Right renal pelvis (tissue), 4 donors: ENCODE data around the gene NXPH4. TPM values are rescaled to one million over a fixed set of nuclear protein-coding genes. Genes with fewer than 3 reads are reported as not detected.

ENCODE experiments used
- DNase-seq, 4 donors: peaks; one replicate each; pipeline ENCODE4 v3.0.0-alpha.2; 2013; ENCODE audit warnings: low read depth in 4 of 4, low spot score in 3 of 4, missing footprints in 1 of 4
- polyA plus RNA-seq, 4 donors: library from polyadenylated mRNA; unstranded; fragments of 120-200 nt; gene quantifications; one replicate each; pipeline ENCODE4 v1.2.1, GENCODE V29; 2013; ENCODE audit not compliant: insufficient read length in 4 of 4

The NXPH4 gene
- polyA plus RNA-seq, 4 donors: 2.4 to 4.4 (median 3.1) TPM

DNA sequence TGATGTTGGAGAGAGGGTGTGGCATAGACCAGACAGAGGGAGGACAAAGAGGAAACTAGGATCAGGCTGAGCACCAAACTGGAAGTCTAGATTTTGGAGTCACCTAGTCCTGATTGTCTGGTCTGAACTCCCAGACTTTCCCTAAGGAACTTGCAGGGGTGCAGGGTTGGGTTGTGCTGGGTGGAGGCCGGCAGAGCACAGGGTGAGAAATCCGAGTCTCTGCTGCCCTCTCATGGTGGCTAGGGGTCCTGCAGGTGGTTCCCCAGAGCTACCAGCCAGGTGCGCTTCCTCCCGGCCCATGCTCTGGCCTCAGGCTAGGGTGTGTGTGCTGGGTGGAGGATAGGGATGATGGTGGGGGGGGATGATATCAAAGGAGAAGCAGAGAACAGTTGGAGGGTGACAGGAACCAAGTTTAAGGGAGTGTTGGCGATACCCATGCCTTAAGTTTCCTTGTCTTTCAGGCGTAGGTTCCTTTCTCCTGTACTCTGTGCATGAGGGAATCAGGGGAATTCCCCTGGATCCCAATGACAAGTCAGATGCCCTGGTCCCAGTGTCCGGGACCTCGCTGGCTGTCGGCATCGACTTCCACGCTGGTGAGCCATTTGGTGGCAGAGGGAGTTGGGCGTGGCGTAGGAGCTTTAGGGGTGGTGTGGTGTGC lies 33.5 kb upstream of the NXPH4 start:
- peak; percentile 31 to 53 (median 45) for DNase-seq

DNA sequence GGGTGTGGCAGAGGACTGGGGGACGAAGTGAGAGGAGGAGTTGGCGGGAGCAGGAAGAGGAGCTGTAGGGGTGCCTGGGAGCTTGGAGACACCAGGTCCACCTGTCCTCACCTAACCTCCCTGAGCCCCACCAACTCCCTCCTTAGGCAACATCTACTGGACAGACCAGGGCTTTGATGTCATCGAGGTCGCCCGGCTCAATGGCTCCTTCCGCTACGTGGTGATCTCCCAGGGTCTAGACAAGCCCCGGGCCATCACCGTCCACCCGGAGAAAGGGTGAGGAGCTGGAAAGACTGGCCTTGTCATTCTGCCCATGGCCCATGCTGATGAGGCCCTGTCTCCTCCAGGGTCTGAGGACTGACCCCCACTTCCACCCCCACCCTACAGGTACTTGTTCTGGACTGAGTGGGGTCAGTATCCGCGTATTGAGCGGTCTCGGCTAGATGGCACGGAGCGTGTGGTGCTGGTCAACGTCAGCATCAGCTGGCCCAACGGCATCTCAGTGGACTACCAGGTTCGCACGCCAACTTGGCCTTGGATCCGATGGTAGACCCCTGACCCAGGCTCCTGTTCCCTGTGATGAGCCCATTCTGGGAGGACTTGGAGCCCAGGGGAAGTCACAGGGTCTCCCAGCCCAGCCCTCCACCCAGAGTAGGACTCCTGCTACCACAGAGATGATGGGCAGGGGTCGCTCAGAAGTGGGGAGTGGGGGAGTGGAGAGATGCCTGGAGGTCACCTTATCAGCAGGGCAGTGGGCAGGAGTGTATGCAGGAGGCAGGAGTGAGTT lies 32.5 kb upstream of the NXPH4 start:
- DNase-seq: no peak

DNA sequence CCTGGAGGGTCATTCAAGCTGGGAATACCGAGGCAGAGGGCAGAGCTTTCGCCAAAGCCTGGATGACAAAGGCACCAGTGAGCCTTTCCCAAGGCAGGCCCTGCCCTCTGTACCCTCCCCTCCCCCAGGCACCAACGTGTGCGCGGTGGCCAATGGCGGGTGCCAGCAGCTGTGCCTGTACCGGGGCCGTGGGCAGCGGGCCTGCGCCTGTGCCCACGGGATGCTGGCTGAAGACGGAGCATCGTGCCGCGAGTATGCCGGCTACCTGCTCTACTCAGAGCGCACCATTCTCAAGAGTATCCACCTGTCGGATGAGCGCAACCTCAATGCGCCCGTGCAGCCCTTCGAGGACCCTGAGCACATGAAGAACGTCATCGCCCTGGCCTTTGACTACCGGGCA lies 31.2 kb upstream of the NXPH4 start:
- DNase-seq: no peak

DNA sequence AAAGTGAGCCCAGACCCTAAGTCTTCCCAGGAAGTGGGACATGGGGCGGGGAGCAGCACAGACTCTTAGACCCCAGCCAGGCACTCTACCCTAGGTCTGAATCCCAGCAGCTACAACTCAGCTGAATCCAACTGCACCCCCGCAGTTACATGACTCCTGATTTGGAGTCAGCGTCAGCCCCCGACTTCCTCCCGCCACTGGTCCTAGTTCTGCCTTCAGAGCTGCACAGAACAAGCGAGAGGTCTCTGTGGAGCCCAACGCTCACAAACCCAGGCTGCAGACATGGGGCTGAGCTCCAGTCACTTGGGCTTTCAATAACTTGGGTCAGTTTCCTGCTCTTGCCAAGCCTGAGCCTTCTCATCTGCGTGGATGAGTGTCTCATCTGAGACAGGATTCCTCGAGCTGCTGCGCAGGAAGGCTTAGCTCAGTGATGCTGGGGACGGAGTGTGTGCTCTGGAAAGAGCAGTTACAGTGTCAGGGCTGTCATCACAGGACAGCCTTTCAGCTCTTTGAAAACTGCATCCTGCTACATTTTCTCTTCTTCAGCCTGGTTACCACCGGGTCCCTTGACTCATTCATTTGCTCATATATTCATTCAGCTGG lies 30.6 kb upstream of the NXPH4 start:
- no peak for DNase-seq

DNA sequence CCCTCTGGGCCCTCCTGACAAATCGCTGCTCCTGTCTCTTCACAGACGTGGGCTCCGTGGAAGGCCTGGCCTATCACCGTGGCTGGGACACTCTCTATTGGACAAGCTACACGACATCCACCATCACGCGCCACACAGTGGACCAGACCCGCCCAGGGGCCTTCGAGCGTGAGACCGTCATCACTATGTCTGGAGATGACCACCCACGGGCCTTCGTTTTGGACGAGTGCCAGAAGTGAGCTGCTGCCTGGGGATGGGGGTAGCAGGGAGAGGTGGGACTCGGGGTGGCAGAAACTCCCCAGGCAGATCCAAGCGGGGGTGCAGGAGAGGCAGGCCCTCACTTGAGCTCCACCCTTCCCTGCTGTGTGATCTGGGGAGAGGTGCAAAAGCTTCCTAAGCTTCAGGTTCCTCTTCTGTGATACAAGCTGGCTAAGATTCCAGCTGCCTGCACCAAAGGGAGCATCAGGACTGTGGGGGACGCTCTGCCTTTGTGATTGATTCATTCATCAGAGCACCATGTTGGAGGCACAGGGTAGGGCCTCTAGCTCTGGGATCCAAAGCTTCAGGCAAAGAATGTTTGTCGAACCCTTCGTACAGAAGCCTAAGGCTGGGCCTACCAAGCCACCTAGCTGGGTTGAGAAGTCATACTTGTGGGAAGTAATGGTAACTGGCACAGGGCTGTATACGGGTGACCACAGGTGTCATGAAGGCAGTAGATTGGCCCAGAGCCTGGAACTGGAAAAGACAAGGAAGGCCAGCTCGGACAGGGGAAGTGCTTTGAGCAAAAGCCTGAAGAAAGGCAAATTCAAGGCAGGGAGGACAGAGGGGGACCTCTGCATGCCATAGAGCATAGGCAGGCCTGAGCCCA lies 29.1 kb upstream of the NXPH4 start:
- DNase-seq: no peak

DNA sequence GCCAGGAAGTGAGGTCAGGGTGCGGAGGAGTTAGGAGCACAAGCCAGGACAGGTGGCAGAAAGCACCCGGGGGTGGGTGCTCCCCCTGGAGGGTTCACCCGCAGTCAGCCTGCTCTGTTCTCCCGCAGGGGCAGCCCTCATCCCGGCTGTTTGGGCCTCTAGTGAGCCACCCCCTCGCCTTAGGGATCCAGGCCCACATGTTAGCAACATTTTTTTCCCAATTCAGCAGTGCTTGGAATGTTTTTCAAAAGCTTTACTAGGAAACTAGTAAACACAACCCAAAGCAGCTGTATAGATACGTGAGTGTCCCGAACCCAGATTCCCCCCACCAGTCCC lies 28.5 kb upstream of the NXPH4 start:
- DNase-seq: no peak

DNA sequence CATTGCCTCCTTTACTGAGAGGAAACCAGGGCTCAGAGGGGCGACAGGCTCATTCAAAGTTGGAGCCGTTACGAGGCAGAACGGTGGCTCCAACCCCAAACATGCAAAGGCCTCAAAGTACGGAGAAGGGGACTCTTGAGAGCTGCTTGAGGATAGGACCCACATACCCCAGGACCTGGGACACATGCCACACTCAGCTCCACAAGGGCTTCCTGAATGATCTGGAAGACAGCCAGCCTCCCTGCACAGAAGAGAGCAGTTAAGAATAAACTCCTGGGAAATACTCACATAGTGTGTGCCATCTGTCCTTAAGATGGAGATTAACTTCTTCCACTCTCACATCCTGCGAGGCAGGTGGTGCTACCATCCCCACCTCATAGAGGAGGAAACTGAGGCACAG lies 26.6 kb upstream of the NXPH4 start:
- no peak for DNase-seq

DNA sequence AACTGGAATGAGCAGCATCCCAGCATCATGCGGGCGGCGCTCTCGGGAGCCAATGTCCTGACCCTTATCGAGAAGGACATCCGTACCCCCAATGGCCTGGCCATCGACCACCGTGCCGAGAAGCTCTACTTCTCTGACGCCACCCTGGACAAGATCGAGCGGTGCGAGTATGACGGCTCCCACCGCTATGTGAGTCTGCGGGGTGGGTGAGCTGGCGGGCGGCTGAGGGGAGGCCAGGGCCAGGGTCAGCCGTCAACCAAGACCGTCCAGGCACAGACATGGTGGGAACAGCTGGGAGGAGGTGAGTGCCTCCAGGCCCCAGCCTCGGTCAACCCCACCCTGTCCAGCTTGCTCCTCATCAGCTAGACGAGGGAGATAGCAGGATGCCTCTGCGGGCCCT lies 25.8 kb upstream of the NXPH4 start:
- no peak for DNase-seq

DNA sequence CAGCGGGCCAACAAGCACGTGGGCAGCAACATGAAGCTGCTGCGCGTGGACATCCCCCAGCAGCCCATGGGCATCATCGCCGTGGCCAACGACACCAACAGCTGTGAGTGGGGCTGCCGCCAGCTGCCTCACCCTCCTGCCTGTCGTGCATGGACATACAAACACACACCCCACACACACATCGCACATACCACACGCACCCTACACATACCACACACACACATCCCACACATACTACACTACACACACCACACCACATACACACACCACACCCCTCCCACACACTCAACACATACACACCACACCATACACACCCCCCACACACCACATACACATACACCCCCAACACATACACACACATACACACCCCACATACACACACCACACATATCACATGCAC lies 25.2 kb upstream of the NXPH4 start:
- no peak for DNase-seq

DNA sequence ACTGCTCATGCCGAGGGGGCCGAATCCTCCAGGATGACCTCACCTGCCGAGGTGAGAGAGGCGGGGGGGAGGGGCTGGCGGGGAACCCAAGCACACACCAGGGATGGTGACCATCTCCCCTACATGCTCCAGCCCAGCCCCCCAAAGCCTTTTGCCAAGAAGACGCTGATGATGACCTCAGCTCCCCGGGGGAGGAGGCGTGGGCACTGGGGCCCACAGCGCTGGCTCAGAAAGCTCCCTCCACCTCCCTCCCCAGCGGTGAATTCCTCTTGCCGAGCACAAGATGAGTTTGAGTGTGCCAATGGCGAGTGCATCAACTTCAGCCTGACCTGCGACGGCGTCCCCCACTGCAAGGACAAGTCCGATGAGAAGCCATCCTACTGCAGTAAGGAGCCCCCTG lies 23.7 kb upstream of the NXPH4 start:
- no peak for DNase-seq

DNA sequence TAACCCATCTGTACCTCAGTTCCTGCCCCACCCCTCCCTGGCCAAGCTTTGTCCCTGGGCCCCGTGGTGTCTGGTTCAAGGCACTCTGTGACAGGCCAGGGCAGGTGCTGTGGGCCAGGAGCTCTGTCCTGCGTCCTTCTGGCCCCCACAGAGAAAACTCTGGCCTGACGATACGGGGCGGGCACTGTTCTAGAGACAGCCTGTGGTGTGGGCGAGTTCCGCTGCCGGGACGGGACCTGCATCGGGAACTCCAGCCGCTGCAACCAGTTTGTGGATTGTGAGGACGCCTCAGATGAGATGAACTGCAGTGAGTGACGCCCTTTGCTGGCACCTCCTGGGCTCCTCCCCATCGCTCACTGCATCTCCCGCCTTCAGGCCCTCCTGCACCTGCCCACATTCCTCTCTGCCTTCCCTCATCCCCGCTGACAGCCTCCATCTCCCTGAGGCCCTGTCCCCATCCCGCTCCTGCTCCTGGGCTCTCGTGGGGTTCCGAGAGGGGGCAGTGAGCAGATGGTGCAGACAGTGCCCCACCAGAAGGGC lies 22.8 kb upstream of the NXPH4 start:
- DNase-seq: no peak

DNA sequence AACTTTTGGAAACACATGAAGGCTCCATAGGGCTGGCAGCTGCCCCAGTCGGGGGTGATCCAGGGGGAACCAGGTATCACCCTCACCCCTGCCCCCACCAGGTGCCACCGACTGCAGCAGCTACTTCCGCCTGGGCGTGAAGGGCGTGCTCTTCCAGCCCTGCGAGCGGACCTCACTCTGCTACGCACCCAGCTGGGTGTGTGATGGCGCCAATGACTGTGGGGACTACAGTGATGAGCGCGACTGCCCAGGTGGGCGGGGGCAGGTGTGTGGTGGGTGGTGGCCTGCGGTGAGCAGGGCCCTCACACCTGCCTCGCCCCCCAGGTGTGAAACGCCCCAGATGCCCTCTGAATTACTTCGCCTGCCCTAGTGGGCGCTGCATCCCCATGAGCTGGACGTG lies 22.3 kb upstream of the NXPH4 start:
- DNase-seq: no peak

DNA sequence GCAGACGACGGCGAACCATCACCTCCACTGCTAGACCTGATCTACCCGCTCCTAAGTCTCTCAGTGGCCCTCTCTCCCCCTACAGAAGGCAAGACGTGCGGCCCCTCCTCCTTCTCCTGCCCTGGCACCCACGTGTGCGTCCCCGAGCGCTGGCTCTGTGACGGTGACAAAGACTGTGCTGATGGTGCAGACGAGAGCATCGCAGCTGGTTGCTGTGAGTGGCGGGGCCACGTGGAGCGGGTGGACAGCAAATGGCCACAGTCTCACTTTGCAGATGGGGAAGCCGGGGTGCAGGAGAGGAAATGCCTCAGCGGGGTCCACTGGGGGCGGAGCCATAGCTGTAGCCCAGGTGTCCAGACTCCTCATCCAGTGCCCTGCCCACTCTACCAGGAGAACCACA lies 21.4 kb upstream of the NXPH4 start:
- DNase-seq: no peak

DNA sequence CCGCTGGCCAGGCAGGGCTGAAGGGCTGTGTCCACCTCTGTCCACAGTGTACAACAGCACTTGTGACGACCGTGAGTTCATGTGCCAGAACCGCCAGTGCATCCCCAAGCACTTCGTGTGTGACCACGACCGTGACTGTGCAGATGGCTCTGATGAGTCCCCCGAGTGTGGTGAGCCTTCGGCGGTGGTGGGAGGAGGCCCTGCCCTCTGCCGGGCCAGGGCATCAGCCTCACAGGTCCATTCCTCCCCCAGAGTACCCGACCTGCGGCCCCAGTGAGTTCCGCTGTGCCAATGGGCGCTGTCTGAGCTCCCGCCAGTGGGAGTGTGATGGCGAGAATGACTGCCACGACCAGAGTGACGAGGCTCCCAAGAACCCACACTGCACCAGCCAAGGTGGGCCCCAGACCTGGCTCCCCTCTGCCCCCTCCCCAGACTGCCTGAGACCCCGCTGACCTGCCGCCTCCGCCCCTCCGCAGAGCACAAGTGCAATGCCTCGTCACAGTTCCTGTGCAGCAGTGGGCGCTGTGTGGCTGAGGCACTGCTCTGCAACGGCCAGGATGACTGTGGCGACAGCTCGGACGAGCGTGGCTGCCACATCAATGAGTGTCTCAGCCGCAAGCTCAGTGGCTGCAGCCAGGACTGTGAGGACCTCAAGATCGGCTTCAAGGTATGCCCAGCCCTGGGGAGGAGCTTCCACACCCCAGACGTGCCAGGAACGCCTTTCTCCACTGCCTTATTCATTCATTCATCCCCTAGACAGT lies 20.8 kb upstream of the NXPH4 start:
- DNase-seq: no peak

DNA sequence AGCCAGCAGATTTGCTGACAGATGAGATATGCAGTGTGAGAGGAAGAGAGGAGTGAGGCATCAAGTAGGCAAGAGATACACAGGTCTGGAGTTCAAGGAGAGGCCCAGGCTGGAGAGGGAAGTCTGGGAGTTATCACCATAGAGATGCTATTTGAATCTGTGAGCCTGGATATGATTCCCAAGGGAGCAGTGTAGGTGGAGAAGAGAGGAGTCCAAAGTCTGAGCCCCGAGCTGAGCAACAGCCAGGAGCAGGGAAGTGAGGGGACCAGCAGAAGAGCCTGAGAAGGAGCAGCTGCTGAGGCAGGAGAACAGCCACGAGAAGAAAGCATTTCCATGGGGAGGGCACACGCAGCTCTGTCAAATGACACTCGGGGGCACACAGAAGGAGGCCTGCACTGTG lies 20.2 kb upstream of the NXPH4 start:
- no peak for DNase-seq

DNA sequence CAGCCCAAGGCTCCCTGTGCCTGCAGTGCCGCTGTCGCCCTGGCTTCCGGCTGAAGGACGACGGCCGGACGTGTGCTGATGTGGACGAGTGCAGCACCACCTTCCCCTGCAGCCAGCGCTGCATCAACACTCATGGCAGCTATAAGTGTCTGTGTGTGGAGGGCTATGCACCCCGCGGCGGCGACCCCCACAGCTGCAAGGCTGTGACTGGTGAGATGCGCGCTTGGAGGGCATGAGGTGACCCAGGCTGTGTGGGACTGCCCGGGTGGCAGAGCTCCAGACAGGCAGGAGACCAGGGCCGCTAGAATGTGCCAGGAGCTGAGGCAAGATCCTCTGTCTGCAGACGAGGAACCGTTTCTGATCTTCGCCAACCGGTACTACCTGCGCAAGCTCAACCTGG lies 19.6 kb upstream of the NXPH4 start:
- DNase-seq: no peak

DNA sequence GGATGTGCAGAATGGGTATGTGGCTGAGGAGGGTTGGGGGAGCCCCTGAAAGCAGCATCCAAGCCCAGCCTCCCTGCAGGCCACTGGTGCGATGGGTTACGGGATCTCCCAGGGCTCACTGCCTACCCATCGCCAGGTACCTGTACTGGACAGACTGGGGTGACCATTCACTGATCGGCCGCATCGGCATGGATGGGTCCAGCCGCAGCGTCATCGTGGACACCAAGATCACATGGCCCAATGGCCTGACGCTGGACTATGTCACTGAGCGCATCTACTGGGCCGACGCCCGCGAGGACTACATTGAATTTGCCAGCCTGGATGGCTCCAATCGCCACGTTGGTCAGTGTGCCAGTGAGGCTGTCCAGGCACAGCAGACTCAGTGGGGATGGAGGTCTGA lies 18.3 kb upstream of the NXPH4 start:
- no peak for DNase-seq

DNA sequence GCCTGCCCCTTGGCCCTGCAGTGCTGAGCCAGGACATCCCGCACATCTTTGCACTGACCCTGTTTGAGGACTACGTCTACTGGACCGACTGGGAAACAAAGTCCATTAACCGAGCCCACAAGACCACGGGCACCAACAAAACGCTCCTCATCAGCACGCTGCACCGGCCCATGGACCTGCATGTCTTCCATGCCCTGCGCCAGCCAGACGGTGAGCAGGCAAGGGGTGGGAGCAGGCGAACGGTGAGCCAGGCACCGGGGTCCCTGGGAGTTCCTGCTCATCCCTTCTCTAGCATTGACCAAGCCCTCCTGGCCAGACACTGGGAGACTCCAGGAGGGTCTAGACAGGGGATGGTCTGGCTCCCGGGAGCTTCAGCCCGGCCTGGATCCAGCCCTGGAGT lies 17.4 kb upstream of the NXPH4 start:
- DNase-seq: no peak

DNA sequence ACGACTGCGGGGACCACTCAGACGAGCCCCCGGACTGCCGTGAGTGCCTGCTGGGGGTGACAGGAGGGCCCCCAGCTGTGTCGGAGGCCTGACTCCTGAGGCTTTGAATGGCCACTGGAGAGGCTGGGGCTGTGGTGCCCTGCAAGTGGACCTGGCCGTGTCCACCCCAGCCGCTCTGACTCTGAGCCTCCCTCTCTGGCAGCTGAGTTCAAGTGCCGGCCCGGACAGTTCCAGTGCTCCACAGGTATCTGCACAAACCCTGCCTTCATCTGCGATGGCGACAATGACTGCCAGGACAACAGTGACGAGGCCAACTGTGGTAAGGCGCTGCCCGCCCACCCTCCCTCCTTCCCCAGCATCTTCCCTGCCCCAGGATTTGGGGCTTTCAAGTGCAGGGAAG lies 16.1 kb upstream of the NXPH4 start:
- no peak for DNase-seq

DNA sequence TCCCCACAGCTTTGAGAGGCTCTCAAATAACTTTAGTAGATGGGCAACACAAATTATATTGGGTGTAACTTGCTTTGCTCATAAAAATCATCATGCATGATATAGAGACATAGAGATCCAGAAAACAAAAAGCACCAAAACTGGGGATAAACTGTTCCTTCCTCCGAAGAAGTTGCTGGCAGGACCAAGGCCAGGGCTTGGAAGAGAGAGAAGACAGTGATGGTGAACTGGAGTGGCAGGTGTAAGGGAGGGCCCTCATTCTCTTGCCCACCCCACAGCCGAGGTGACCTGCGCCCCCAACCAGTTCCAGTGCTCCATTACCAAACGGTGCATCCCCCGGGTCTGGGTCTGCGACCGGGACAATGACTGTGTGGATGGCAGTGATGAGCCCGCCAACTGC lies 15.4 kb upstream of the NXPH4 start:
- DNase-seq: no peak
